ENCODE data around the gene RYR2. TPM values are rescaled to one million over a fixed set of nuclear protein-coding genes. Genes with fewer than 3 reads are reported as not detected.
"Not testable (repeated sequence)": the region's sequence is repeated elsewhere in the genome, so short reads cannot be mapped to it uniquely, and the experiment has no call there.

RYR2 gene
- total and polyA plus RNA-seq, 4 experiments from 2014 or later, result not detected

DNA sequence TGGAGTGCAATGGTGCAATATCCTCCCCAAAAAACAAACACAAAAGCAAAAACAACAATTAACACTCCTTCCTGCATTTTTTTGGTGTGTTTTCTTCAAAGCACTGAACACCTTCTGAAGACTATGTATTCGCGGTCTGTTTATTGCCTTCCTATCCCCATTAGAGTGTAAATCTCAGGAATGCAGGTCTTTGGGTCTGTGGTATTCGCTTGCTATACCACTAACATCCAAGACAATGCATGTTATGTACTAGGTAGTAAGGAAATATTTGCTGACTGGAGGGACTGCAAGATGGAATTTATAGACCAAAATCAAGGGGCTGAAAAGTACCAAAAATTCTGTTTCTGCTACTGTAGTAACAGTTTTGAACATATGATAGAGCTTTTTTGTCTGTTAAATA lies 299.4 kb downstream of the RYR2 start:
- ChIA-PET CTCF (ENCODE audit: partially characterized antibody) (no interaction called here), POLR2A (ENCODE audit: partially characterized antibody) (no interaction called here)
- no peaks in the 10 kb centered on the region for H3K27me3 ChIP-seq (ENCODE audit: insufficient read depth, low read length)
- H3K4me3 ChIP-seq (ENCODE audit: low read length in 2 of 2), result no peak overlapping the region
- peaks cover 0 to 3% (median 0%) of the 10 kb centered on the region in 8 donors for H3K9me3 Mint-ChIP-seq
- H3K36me3 ChIP-seq (ENCODE audit: insufficient read depth, low read length), result no peaks in the 10 kb centered on the region
- no peak overlapping the region for H3K4me3 Mint-ChIP-seq
- H3K27me3 Mint-ChIP-seq, result peaks cover 5 to 7% of the 10 kb centered on the region in 2 donors
- no peaks in the 10 kb centered on the region for H3K36me3 Mint-ChIP-seq
- no peaks in the 10 kb centered on the region for H3K9me3 ChIP-seq (ENCODE audit: control insufficient read depth in 1 of 2, low read length in 2 of 2)
- H3K4me1 ChIP-seq (ENCODE audit: insufficient read depth, low read length), result no peaks in the 10 kb centered on the region
- intact Hi-C loops (cut with micrococcal nuclease), result no loop called here
- no peak overlapping the region for H3K27ac ChIP-seq (ENCODE audit: low read depth, low read length)
- H3K27ac Mint-ChIP-seq, result no peak overlapping the region
- no peaks in the 10 kb centered on the region for H3K4me1 Mint-ChIP-seq
- DNase-seq, result no peak

DNA sequence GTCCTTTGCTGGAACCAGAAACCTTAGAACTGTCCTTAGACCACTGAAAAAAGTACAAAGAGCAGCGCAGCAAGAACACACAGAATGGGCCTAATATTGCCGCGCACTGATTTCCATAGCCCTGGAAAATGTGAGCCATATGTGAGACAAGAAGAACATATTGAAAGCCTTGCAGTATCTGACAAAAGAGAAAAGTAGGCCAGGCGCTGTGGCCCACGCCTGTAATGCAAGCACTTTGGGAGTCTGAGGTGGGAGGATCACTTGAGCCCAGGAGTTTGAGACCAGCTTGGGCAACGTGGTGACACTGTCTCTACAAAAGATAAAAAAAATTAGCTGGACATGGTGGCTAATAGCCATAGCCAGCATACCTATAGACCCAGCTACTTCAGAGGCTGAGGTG lies 300.7 kb downstream of the RYR2 start:
- CTCF ChIA-PET (ENCODE audit: partially characterized antibody), result no interaction called here
- no peaks in the 10 kb centered on the region for H3K27me3 ChIP-seq (ENCODE audit: insufficient read depth, low read length)
- H3K36me3 ChIP-seq (ENCODE audit: insufficient read depth, low read length), result no peaks in the 10 kb centered on the region
- Mint-ChIP-seq H3K4me3 (no peak overlapping the region), H3K27ac (no peak overlapping the region), H3K36me3 (no peaks in the 10 kb centered on the region), H3K4me1 (no peaks in the 10 kb centered on the region), H3K9me3 (peaks cover 0 to 3% (median 0%) of the 10 kb centered on the region in 8 donors), H3K27me3 (peaks cover 5 to 9% of the 10 kb centered on the region in 2 donors)
- no peak for DNase-seq
- H3K27ac ChIP-seq (ENCODE audit: low read depth, low read length), result no peak overlapping the region
- POLR2A ChIA-PET (ENCODE audit: partially characterized antibody), result no interaction called here
- H3K4me1 ChIP-seq (ENCODE audit: insufficient read depth, low read length), result no peaks in the 10 kb centered on the region
- intact Hi-C loops (cut with micrococcal nuclease), result no loop called here
- no peak overlapping the region for H3K4me3 ChIP-seq (ENCODE audit: low read length in 2 of 2)
- no peaks in the 10 kb centered on the region for H3K9me3 ChIP-seq (ENCODE audit: control insufficient read depth in 1 of 2, low read length in 2 of 2)

DNA sequence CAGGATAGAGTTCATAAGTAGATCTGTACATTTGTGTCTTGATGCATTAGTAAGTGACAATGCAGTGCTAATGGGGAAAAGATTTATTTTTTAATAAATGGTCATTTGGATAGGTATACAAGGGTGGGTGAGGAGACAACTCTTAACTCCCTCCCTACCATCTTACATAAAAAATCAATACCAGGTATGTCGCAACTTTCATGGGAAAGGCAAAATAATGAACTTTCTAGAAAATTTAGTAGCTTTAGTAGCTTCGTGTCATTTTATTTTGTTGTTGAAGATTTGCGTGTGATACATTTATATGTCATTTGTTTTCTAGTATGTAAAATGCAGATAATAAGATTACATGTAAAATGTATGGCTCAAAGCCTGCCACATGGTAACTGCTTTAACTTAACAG lies 310.8 kb downstream of the RYR2 start:
- Mint-ChIP-seq H3K9me3 (peaks cover 0 to 3% (median 0%) of the 10 kb centered on the region in 8 donors), H3K27ac (no peak overlapping the region), H3K4me1 (no peaks in the 10 kb centered on the region), H3K36me3 (no peaks in the 10 kb centered on the region), H3K27me3 (no peaks in the 10 kb centered on the region), H3K4me3 (no peak overlapping the region)
- Histone ChIP-seq H3K36me3 (ENCODE audit: insufficient read depth, low read length) (no peaks in the 10 kb centered on the region), H3K9me3 (ENCODE audit: control insufficient read depth in 1 of 2, low read length in 2 of 2) (no peaks in the 10 kb centered on the region), H3K4me1 (ENCODE audit: insufficient read depth, low read length) (no peaks in the 10 kb centered on the region), H3K4me3 (ENCODE audit: low read length in 2 of 2) (no peak overlapping the region), H3K27ac (ENCODE audit: low read depth, low read length) (no peak overlapping the region), H3K27me3 (ENCODE audit: insufficient read depth, low read length) (no peaks in the 10 kb centered on the region)
- CTCF ChIA-PET (ENCODE audit: partially characterized antibody), result no interaction called here
- POLR2A ChIA-PET (ENCODE audit: partially characterized antibody), result no interaction called here
- no peak for DNase-seq
- intact Hi-C loops (cut with micrococcal nuclease), result no loop called here

DNA sequence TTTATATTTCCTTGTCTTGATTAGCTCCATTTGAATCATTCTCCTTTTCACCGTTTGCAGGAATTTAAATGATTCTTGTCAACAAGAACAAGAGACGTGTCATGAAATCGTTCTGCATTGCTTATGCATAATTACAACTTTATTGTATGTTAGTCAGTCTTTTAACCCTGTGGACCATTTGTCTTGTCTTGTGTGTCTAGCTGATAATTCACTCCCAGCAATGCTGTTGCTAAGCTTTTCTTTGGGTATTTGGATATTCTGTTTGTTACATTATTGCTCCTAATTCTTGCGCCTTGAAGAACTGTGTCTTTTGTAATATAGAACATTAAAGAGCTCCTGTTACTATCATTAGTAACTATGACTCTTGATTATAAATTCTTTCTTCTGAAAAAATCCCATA lies 311.9 kb downstream of the RYR2 start:
- no peaks in the 10 kb centered on the region for H3K27me3 ChIP-seq (ENCODE audit: insufficient read depth, low read length)
- H3K9me3 ChIP-seq (ENCODE audit: control insufficient read depth in 1 of 2, low read length in 2 of 2), result no peaks in the 10 kb centered on the region
- H3K4me1 ChIP-seq (ENCODE audit: insufficient read depth, low read length), result no peaks in the 10 kb centered on the region
- ChIA-PET CTCF (ENCODE audit: partially characterized antibody) (no interaction called here), POLR2A (ENCODE audit: partially characterized antibody) (no interaction called here)
- no peaks in the 10 kb centered on the region for H3K36me3 ChIP-seq (ENCODE audit: insufficient read depth, low read length)
- H3K36me3 Mint-ChIP-seq, result no peaks in the 10 kb centered on the region
- H3K4me3 ChIP-seq (ENCODE audit: low read length in 2 of 2), result no peak overlapping the region
- intact Hi-C loops (cut with micrococcal nuclease), result no loop called here
- DNase-seq, result no peak
- H3K4me3 Mint-ChIP-seq, result no peak overlapping the region
- no peaks in the 10 kb centered on the region for H3K4me1 Mint-ChIP-seq
- H3K27ac ChIP-seq (ENCODE audit: low read depth, low read length), result no peak overlapping the region
- no peak overlapping the region for H3K27ac Mint-ChIP-seq
- no peaks in the 10 kb centered on the region for H3K27me3 Mint-ChIP-seq
- no peaks in the 10 kb centered on the region for H3K9me3 Mint-ChIP-seq

DNA sequence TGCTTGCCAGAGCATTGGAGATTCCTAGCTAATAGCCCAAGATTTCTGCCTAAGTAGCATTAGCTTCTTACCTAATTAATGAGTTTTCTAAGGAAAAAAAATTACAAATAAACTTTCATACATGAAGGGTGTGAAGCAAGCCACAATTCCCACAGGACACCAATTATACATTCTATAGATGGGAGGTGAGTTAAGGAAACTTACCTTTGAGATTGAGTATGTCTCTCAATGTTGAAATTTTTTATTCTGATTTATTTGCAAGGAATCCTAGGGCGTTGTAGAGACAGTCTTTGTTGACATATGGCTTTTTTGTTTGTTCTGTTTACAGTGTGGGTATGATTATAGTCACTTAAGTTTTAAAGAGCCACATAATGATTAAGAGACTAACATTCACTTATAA lies 313.0 kb downstream of the RYR2 start:
- Mint-ChIP-seq H3K4me3 (no peak overlapping the region), H3K4me1 (no peaks in the 10 kb centered on the region), H3K36me3 (no peaks in the 10 kb centered on the region), H3K27me3 (peaks cover 0 to 4% of the 10 kb centered on the region in 2 donors), H3K27ac (no peak overlapping the region), H3K9me3 (no peaks in the 10 kb centered on the region)
- POLR2A ChIA-PET (ENCODE audit: partially characterized antibody), result no interaction called here
- no peak for DNase-seq
- H3K27me3 ChIP-seq (ENCODE audit: insufficient read depth, low read length), result no peaks in the 10 kb centered on the region
- no peak overlapping the region for H3K27ac ChIP-seq (ENCODE audit: low read depth, low read length)
- no peaks in the 10 kb centered on the region for H3K36me3 ChIP-seq (ENCODE audit: insufficient read depth, low read length)
- H3K4me1 ChIP-seq (ENCODE audit: insufficient read depth, low read length), result no peaks in the 10 kb centered on the region
- H3K4me3 ChIP-seq (ENCODE audit: low read length in 2 of 2), result no peak overlapping the region
- intact Hi-C loops (cut with micrococcal nuclease), result no loop called here
- CTCF ChIA-PET (ENCODE audit: partially characterized antibody), result no interaction called here
- H3K9me3 ChIP-seq (ENCODE audit: control insufficient read depth in 1 of 2, low read length in 2 of 2), result no peaks in the 10 kb centered on the region

GRCh38 chr1:237358555-237358954 lies 316.6 kb downstream of the RYR2 start:
- Mint-ChIP-seq H3K4me3 (no peak overlapping the region), H3K27me3 (peaks cover 0 to 4% of the 10 kb centered on the region in 2 donors), H3K36me3 (no peaks in the 10 kb centered on the region), H3K4me1 (no peaks in the 10 kb centered on the region), H3K27ac (no peak overlapping the region), H3K9me3 (no peaks in the 10 kb centered on the region)
- Histone ChIP-seq H3K9me3 (ENCODE audit: control insufficient read depth in 1 of 2, low read length in 2 of 2) (no peaks in the 10 kb centered on the region), H3K36me3 (ENCODE audit: insufficient read depth, low read length) (no peaks in the 10 kb centered on the region), H3K27me3 (ENCODE audit: insufficient read depth, low read length) (no peaks in the 10 kb centered on the region), H3K27ac (ENCODE audit: low read depth, low read length) (no peak overlapping the region), H3K4me1 (ENCODE audit: insufficient read depth, low read length) (no peaks in the 10 kb centered on the region), H3K4me3 (ENCODE audit: low read length in 2 of 2) (no peak overlapping the region)
- POLR2A ChIA-PET (ENCODE audit: partially characterized antibody), result no interaction called here
- DNase-seq, result no peak
- CTCF ChIA-PET (ENCODE audit: partially characterized antibody), result interaction anchor here (1.5 kb wide), 1 partner anchor 10 kb away, joined by 3 read pairs; no protein-coding TSS in a partner anchor
- intact Hi-C loops (cut with micrococcal nuclease), result no loop called here

DNA sequence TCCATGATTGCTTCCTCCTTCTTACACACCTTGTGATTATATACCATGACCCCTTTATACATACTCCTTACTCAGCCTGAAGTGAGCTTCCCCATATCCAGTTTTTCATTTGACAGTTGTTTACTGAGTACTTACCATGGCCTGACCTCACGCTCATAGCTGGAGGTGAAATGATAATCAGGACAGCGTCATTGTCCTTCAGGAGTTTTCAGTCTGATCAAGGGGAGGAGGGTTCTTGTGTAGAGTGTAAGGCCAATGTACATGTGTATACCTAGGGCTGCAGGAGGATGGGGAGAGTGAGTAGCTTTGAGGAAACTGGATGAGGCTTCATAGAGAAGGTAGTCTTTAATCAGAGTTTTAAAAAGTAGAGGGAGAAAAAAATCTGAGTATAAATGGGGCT lies 325.8 kb downstream of the RYR2 start:
- Histone ChIP-seq H3K4me3 (ENCODE audit: low read length in 2 of 2) (no peak overlapping the region), H3K9me3 (ENCODE audit: control insufficient read depth in 1 of 2, low read length in 2 of 2) (no peaks in the 10 kb centered on the region), H3K27me3 (ENCODE audit: insufficient read depth, low read length) (no peaks in the 10 kb centered on the region), H3K27ac (ENCODE audit: low read depth, low read length) (no peak overlapping the region), H3K36me3 (ENCODE audit: insufficient read depth, low read length) (no peaks in the 10 kb centered on the region), H3K4me1 (ENCODE audit: insufficient read depth, low read length) (no peaks in the 10 kb centered on the region)
- H3K27ac Mint-ChIP-seq, result no peak overlapping the region
- CTCF ChIA-PET (ENCODE audit: partially characterized antibody), result interaction anchor here (1.7 kb wide), 1 partner anchor 19 kb away, joined by 3 read pairs; no protein-coding TSS in a partner anchor
- no peaks in the 10 kb centered on the region for H3K36me3 Mint-ChIP-seq
- no peak overlapping the region for H3K4me3 Mint-ChIP-seq
- H3K4me1 Mint-ChIP-seq, result no peaks in the 10 kb centered on the region
- POLR2A ChIA-PET (ENCODE audit: partially characterized antibody), result no interaction called here
- no peak for DNase-seq
- intact Hi-C loops (cut with micrococcal nuclease), result no loop called here
- peaks cover 0 to 4% (median 0%) of the 10 kb centered on the region in 8 donors for H3K9me3 Mint-ChIP-seq
- no peaks in the 10 kb centered on the region for H3K27me3 Mint-ChIP-seq

- intact Hi-C loops (cut with micrococcal nuclease); H3K9me3 ChIP-seq (ENCODE audit: control insufficient read depth in 1 of 2, low read length in 2 of 2); H3K9me3 Mint-ChIP-seq; CTCF ChIA-PET (ENCODE audit: partially characterized antibody); POLR2A ChIA-PET (ENCODE audit: partially characterized antibody); H3K4me3 Mint-ChIP-seq; H3K36me3 ChIP-seq (ENCODE audit: insufficient read depth, low read length); H3K4me3 ChIP-seq (ENCODE audit: low read length in 2 of 2); H3K27me3 Mint-ChIP-seq; H3K27me3 ChIP-seq (ENCODE audit: insufficient read depth, low read length); H3K4me1 ChIP-seq (ENCODE audit: insufficient read depth, low read length); H3K4me1 Mint-ChIP-seq; H3K27ac Mint-ChIP-seq; DNase-seq; H3K27ac ChIP-seq (ENCODE audit: low read depth, low read length); H3K36me3 Mint-ChIP-seq: not testable (repeated sequence)
Measured at GRCh38 chr1:237371477-237371876, 329.5 kb downstream of the RYR2 start.

Measured in CD4-positive, alpha-beta memory T cell (primary cell).